Measurements from ENCODE around the gene NPC1L1. TPM values are rescaled to one million over a fixed set of nuclear protein-coding genes. Genes with fewer than 3 reads are reported as not detected.
A peak's percentile ranks its signal among the peaks of the same experiment; 100 is the strongest.

Gene NPC1L1
- total RNA-seq, 6 experiments from 2014 or later, result 17.0 to 49.8 (median 21.1) TPM

DNA sequence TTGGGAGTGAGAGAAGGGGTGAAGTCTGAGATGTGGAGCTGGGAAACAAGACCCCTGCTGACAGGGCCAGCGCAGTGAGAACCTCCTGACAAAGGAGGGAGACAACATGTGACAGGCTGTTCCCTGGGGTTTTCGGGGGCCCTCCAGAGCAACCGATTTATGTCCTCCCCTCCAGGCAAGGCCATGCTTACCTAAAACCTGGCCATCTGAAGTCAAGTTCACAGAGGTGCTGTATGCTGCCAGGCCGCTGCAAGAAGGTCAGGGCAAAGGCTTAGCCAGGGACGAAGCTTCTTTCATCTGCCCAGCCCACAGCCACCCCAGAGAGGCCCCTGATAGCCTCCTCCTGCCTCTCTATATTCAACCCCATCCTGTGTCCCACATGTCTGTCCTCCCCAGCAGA lies 20.6 kb downstream of the NPC1L1 start:
- intact Hi-C loops (cut with DNase I), result no loop called here
- ATAC-seq (no peak), DNase-seq (no peak)
- WGBS (ENCODE audit: insufficient coverage, low coverage, low lambda C conversion rate, missing lambda C conversion rate), result 100% methylated on average over 2 of the region's 5 CpGs
- Histone ChIP-seq H3K36me3 (peaks cover 0 to 75% (median 9%) of the 10 kb centered on the region in 4 donors), H3K4me1 (peaks cover 0 to 8% (median 4%) of the 10 kb centered on the region in 4 donors), H3K27ac (no peak overlapping the region), H3K27me3 (no peaks in the 10 kb centered on the region), H3K9me3 (no peaks in the 10 kb centered on the region), H3K4me3 (no peak overlapping the region)
- TF ChIP-seq, protein P1, sequence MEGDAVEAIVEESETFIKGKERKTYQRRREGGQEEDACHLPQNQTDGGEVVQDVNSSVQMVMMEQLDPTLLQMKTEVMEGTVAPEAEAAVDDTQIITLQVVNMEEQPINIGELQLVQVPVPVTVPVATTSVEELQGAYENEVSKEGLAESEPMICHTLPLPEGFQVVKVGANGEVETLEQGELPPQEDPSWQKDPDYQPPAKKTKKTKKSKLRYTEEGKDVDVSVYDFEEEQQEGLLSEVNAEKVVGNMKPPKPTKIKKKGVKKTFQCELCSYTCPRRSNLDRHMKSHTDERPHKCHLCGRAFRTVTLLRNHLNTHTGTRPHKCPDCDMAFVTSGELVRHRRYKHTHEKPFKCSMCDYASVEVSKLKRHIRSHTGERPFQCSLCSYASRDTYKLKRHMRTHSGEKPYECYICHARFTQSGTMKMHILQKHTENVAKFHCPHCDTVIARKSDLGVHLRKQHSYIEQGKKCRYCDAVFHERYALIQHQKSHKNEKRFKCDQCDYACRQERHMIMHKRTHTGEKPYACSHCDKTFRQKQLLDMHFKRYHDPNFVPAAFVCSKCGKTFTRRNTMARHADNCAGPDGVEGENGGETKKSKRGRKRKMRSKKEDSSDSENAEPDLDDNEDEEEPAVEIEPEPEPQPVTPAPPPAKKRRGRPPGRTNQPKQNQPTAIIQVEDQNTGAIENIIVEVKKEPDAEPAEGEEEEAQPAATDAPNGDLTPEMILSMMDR (IDR thresholded peaks at IDR 0.05), result no peak
- TF ChIP-seq POLR2A (IDR thresholded peaks at IDR 0.05), result no peak

- H3K4me1 ChIP-seq, result peaks cover 0 to 8% (median 4%) of the 10 kb centered on the region in 4 donors
- DNase-seq (no peak), ATAC-seq (no peak)
- WGBS (ENCODE audit: insufficient coverage, low coverage, low lambda C conversion rate, missing lambda C conversion rate), result 85% methylated on average over 3 of the region's 7 CpGs
- no peak overlapping the region for H3K27ac ChIP-seq
- peaks cover 0 to 79% (median 9%) of the 10 kb centered on the region in 4 donors for H3K36me3 ChIP-seq
- no peak overlapping the region for H3K4me3 ChIP-seq
- TF ChIP-seq, protein P1 (IDR thresholded peaks at IDR 0.05), result no peak
- TF ChIP-seq POLR2A (IDR thresholded peaks at IDR 0.05), result no peak
- no peaks in the 10 kb centered on the region for H3K9me3 ChIP-seq
- no peaks in the 10 kb centered on the region for H3K27me3 ChIP-seq
- intact Hi-C loops (cut with DNase I), result no loop called here
Observed at GRCh38 chr7:44519546-44519945, 21.6 kb downstream of the NPC1L1 start.

GRCh38 chr7:44518761-44519160 lies 22.4 kb downstream of the NPC1L1 start:
- TF ChIP-seq, protein P1 (IDR thresholded peaks at IDR 0.05), result no peak
- no peak for TF ChIP-seq POLR2A (IDR thresholded peaks at IDR 0.05)
- WGBS (ENCODE audit: insufficient coverage, low coverage, low lambda C conversion rate, missing lambda C conversion rate), result 100% methylated on average over 1 of the region's 3 CpGs
- no peak for ATAC-seq
- no peak for DNase-seq
- no peak overlapping the region for H3K4me3 ChIP-seq
- no peaks in the 10 kb centered on the region for H3K9me3 ChIP-seq
- peaks cover 0 to 8% (median 4%) of the 10 kb centered on the region in 4 donors for H3K4me1 ChIP-seq
- H3K27me3 ChIP-seq, result no peaks in the 10 kb centered on the region
- H3K36me3 ChIP-seq, result peaks cover 0 to 81% (median 12%) of the 10 kb centered on the region in 4 donors
- intact Hi-C loops (cut with DNase I), result no loop called here
- no peak overlapping the region for H3K27ac ChIP-seq

- H3K4me3 ChIP-seq, result no peak overlapping the region
- H3K36me3 ChIP-seq, result peaks cover 0 to 82% (median 18%) of the 10 kb centered on the region in 4 donors
- 33% methylated on average over 3 of the region's 8 CpGs for WGBS (ENCODE audit: insufficient coverage, low coverage, low lambda C conversion rate, missing lambda C conversion rate)
- intact Hi-C loops (cut with DNase I), result no loop called here
- peak overlapping the region in 1 of 3 donors; percentile 31 for H3K27ac ChIP-seq
- ATAC-seq (peak; percentile 37 to 85 (median 78)), DNase-seq (peak in 1 of 3 donors; percentile 60)
- H3K4me1 ChIP-seq, result peaks cover 0 to 8% (median 4%) of the 10 kb centered on the region in 4 donors
- no peaks in the 10 kb centered on the region for H3K27me3 ChIP-seq
- TF ChIP-seq, protein P1 (IDR thresholded peaks at IDR 0.05), result no peak
- TF ChIP-seq POLR2A (IDR thresholded peaks at IDR 0.05), result no peak
- no peaks in the 10 kb centered on the region for H3K9me3 ChIP-seq
Observed at GRCh38 chr7:44517175-44517574, 24.0 kb downstream of the NPC1L1 start.
